ENCODE data around the gene HSPA2. TPM values are rescaled to one million over a fixed set of nuclear protein-coding genes. Genes with fewer than 3 reads are reported as not detected.

Gene HSPA2
- total RNA-seq, 1 donor from 2014 or later = 2.7 TPM

GRCh38 chr14:64503434-64504309 lies 36.9 kb upstream of the HSPA2 start, which contains the start of gene ZBTB25:
TSS of gene ZBTB25 (minus strand) at chr14:64503838. CDS start at chr14:64490533, 13,305 bp downstream.
- Mint-ChIP-seq H3K36me3 (ENCODE audit: low read depth) (no peaks in the 10 kb centered on the region), H3K27me3 (ENCODE audit: low read depth) (no peaks in the 10 kb centered on the region), H3K27ac (ENCODE audit: unreplicated experiment) (peak within 1 kb of the TSS; percentile 99), H3K4me3 (peak within 1 kb of the TSS; percentile 95), H3K4me1 (peaks cover 52% of the 10 kb centered on the region), H3K9me3 (no peaks in the 10 kb centered on the region)
- no peak for TF ChIP-seq CTCF (conservative IDR thresholded peaks at IDR 0.05)
- peak; percentile 80 for DNase-seq (ENCODE audit: low read depth, low spot score)

- peak within 1 kb of the TSS; percentile 99 for H3K27ac Mint-ChIP-seq (ENCODE audit: unreplicated experiment)
- no peaks in the 10 kb centered on the region for H3K27me3 Mint-ChIP-seq (ENCODE audit: low read depth)
- H3K4me1 Mint-ChIP-seq = peaks cover 59% of the 10 kb centered on the region
- no peaks in the 10 kb centered on the region for H3K9me3 Mint-ChIP-seq
- peak within 1 kb of the TSS; percentile 95 for H3K4me3 Mint-ChIP-seq
- H3K36me3 Mint-ChIP-seq (ENCODE audit: low read depth) = no peaks in the 10 kb centered on the region
- peak; percentile 70 for DNase-seq (ENCODE audit: low read depth, low spot score)
- no peak for TF ChIP-seq CTCF (conservative IDR thresholded peaks at IDR 0.05)
These were observed 36.1 kb upstream of the HSPA2 start, which contains the start of gene ZBTB1 for GRCh38 chr14:64504310-64504896. TSS of gene ZBTB1 (plus strand) at chr14:64504770. CDS start at chr14:64521505, 16,735 bp downstream.

- peak; percentile 64 for DNase-seq (ENCODE audit: low read depth, low spot score)
- peak overlapping the region; percentile 97 for H3K27ac Mint-ChIP-seq (ENCODE audit: unreplicated experiment)
- H3K4me1 Mint-ChIP-seq = peaks cover 63% of the 10 kb centered on the region
- no peaks in the 10 kb centered on the region for H3K27me3 Mint-ChIP-seq (ENCODE audit: low read depth)
- no peaks in the 10 kb centered on the region for H3K9me3 Mint-ChIP-seq
- peak overlapping the region; percentile 95 for H3K4me3 Mint-ChIP-seq
- TF ChIP-seq CTCF (conservative IDR thresholded peaks at IDR 0.05) = no peak
- H3K36me3 Mint-ChIP-seq (ENCODE audit: low read depth) = no peaks in the 10 kb centered on the region
These were observed 35.4 kb upstream of the HSPA2 start for GRCh38 chr14:64504897-64505794.

GRCh38 chr14:64506721-64507120 lies 33.8 kb upstream of the HSPA2 start:
- DNase-seq (ENCODE audit: low read depth, low spot score) = no peak
- H3K4me3 Mint-ChIP-seq = peak overlapping the region; percentile 90
- H3K9me3 Mint-ChIP-seq = no peaks in the 10 kb centered on the region
- no peaks in the 10 kb centered on the region for H3K27me3 Mint-ChIP-seq (ENCODE audit: low read depth)
- TF ChIP-seq CTCF (conservative IDR thresholded peaks at IDR 0.05) = no peak
- H3K27ac Mint-ChIP-seq (ENCODE audit: unreplicated experiment) = no peak overlapping the region
- H3K4me1 Mint-ChIP-seq = peaks cover 70% of the 10 kb centered on the region
- no peaks in the 10 kb centered on the region for H3K36me3 Mint-ChIP-seq (ENCODE audit: low read depth)

Measured in neural crest cell (in vitro differentiated cells).